ENCODE data around the gene TAF11L2.
"Not testable (repeated sequence)": the region's sequence is repeated elsewhere in the genome, so short reads cannot be mapped to it uniquely, and the experiment has no call there.

The TAF11L2 gene

DNA sequence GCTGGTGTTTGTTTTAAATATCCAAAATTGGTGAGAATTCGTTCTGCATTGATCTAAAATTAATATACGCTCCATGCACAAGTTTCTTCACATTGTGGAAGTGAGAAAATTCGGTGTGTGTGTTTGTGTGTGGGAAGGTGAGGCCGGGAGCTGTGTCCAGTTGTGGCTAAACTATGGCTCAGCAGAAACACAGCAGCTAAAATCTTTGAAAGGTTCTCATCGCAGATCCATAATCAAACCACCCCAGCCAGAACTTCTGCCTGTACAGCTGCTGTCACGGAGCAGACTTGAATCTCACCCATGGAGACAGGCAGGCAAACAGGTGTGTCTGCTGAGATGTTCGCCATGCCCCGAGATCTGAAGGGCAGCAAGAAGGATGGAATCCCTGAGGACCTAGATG, at the start of gene TAF11L2:
TSS of gene TAF11L2 (plus strand) at position 301 of the 400 bp plus-strand sequence.
- FAIRE-seq; DNase-seq (ENCODE audit: extremely low spot score, insufficient read length, low read depth): not testable (repeated sequence)

DNA sequence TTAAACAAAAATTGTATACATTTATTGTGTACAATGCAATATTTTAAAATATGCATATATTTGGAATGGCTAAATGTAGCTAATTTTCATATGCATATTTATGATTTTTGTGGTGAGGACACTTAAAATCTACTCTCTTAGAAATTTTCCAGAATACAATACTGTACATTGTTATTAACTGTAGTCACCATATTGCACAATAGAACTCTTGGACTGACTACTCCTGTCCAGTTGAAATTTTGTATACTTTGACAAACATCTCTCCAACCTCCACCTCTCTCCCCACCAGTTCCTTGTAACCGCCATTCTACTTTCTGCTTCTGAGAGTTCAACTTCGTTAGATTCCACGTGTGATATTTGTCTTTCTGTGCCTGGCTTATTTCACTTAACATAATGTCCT, 49.2 kb upstream of the TAF11L2 start:
- FAIRE-seq (no peak), DNase-seq (ENCODE audit: extremely low spot score, insufficient read length, low read depth) (no peak)

DNA sequence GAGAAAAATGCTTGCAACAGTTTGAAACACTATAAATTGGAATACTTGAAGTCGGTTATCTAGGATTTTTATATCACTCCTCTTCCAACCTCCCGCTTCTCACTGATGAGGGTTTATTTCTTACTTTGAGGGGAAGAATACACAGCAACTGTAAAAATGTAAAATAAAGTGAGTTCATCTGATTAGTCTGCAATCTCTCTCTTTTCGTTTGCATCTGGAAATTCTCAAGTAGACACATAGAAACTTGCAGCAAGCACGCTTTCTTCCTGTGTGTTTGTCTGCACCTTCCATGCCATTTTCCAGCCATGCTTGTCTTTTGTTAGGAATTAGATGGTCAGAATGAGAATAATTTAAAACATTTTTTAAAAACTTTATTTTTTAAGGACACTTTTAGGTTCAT, 45.1 kb upstream of the TAF11L2 start:
- FAIRE-seq (no peak), DNase-seq (ENCODE audit: extremely low spot score, insufficient read length, low read depth) (no peak)

DNA sequence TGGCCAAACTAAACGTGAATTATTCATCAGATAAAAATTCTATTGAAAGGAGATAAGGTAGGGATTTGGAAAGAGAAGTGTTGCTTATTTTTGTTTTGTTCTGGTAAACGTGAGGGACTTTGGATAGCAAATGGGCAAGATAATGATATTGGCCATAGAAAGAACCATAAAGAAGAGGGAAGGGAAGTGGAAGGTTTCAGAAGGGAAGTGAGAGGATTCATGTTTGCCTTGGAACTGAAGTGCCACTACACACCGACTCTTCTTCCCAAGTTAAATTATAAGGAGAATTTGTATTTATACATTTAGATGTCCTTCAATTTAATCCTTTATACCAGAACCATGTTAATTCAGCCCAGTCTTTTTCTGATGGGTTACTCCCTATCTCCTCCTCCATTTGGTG, 42.1 kb upstream of the TAF11L2 start:
- DNase-seq (ENCODE audit: extremely low spot score, insufficient read length, low read depth) (no peak), FAIRE-seq (no peak)

DNA sequence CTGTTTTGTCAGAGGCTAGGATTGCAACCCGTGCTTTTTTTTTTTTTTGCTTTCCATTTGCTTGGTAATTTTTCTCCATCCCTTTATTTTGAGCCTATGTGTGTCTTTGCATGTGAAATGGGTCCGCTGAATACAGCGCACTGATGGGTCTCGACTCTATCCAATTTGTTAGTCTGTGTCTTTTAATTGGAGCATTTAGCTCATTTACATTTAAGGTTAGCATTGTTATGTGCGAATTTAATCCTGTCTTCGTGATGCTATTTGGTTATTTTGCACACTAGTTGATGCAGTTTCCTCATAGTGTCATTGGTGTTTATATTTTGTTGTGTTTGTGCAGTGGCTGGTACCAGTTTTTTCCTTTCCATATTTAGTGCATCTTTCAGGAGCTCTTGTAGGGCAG, 36.2 kb upstream of the TAF11L2 start:
- FAIRE-seq, result no peak
- no peak for DNase-seq (ENCODE audit: extremely low spot score, insufficient read length, low read depth)

DNA sequence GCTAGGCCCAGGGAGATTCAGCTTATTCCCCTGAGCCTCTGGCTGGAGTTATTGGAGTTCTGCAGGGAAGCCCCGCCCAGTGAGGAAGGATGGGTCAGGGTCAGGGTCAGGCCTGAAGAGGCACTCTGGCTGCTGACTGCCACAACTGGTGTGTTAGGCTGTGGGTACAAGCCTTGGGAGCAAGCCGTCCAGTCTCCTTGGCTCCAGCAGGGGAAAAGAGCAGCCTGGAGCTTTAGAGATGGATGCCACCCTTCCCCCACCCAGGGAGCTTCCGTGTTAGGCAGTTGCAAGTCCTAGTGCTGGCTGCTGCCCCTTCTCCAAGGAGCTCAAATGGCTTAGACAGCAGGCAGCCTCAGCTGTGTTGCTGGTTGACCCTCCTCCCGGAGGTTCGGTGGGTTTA, 34.4 kb upstream of the TAF11L2 start:
- FAIRE-seq (no peak), DNase-seq (ENCODE audit: extremely low spot score, insufficient read length, low read depth) (no peak)

DNA sequence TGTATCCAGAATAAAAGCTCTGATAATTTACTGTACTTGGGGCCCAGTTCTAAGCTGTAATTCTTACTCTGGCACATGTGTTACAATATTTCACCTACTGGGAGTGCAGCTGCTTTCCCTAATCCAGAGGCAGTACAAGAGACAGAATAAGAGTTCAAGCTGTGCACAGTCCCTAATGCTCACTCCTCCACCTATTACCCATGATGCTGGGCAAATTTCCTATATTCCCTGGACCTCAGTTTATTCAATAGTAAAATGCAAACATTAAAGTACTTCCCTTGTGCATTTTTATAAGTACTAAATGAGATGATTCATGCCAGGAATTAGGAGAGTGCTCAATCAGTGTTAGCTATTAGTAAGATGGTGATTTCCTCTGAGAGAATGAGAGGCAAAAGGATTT, 28.0 kb upstream of the TAF11L2 start:
- no peak for FAIRE-seq

DNA sequence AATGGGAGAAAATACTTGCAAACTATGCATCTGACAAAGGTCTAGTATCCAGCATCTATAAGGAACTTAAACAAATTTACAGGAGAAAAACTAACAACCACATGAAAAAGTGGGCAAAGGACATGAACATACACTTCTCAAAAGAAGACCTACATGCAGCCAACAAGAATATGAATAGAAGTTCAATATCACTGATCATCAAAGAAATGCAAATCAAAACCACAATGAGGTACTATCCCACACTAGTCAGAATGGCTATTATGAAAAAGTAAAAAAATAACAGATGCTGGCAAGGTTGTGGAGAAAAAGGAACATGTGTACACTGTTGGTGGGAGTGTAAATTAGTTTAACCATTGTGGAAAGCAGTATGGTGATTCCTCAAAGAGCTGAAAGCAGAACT, 23.0 kb upstream of the TAF11L2 start:
- not testable (repeated sequence) for FAIRE-seq; DNase-seq (ENCODE audit: extremely low spot score, insufficient read length, low read depth)

More for the DNA sequence above, 28.0 kb upstream of the TAF11L2 start:
- no peak for DNase-seq (ENCODE audit: extremely low spot score, insufficient read length, low read depth)

DNA sequence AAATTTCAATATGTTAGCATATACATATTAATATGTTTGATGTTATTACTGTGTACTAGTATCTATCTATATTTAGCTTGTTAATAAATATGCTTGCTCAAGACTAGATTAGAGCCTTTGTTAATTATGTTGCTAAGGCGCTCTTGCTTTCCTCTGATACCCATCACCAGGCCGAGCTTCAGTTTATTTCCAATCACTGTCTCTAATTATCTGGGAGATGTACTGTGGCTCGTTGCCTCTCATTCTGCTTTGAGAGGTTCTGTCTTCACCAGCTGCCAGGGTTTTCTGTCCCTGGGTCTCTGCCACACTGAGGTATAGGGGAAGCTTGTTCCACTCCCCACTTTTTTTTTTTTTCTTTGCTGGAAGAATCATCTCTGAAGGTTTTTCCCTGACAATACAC, 21.0 kb upstream of the TAF11L2 start:
- FAIRE-seq (no peak), DNase-seq (ENCODE audit: extremely low spot score, insufficient read length, low read depth) (no peak)

DNA sequence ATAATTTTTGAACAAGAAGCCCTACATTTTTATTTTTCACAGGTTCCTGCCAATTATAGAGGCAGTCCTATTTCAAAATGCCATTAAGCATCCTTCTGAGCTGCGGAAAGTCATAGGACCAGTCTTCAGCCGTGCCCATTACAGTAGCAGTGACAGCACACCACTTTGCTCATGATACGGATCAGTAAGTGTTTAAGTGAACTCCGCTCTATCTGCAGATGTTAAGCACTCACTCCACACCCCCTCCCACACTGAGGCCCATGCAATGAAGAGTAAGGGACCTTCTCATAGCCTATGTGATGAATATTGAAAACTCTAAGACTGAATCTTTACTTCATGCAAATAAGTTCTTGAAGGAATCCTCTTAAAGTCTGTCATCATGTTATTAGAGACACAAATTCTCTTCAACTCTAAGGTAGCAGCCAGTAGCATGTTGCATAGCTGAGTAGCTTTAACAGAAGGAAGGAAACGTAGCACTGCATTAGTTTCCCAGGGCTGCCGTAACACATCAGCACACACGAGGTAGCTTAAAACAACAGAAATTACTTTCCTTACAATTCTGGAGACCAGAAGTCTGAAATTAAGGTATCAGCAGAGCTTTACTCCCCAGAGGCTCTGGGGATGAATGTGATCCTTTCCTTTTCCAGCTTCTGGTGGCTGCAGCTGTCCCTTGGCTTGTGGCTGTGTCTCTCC, 20.3 kb upstream of the TAF11L2 start:
- DNase-seq (ENCODE audit: extremely low spot score, insufficient read length, low read depth) (no peak), FAIRE-seq (no peak)

DNA sequence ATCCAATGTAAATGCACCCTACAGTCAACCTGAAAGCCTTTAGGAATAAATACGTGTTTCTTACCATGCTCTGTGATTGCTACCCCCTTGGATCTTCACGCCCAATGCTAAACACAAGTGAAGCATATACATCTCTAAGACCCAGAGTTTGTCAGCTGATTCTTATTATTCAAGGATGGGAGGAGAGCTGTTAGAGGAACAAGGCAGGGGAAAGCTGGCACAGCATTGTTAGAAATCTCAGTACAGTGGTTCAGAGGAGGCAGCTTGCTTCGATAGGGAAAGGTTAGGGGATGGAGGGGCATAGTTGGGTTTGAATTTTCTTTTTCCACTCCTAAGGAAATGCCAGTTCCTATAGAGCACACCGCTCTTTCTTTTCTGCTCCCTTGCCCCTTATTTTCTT, 16.7 kb upstream of the TAF11L2 start:
- FAIRE-seq (no peak), DNase-seq (ENCODE audit: extremely low spot score, insufficient read length, low read depth) (no peak)

DNA sequence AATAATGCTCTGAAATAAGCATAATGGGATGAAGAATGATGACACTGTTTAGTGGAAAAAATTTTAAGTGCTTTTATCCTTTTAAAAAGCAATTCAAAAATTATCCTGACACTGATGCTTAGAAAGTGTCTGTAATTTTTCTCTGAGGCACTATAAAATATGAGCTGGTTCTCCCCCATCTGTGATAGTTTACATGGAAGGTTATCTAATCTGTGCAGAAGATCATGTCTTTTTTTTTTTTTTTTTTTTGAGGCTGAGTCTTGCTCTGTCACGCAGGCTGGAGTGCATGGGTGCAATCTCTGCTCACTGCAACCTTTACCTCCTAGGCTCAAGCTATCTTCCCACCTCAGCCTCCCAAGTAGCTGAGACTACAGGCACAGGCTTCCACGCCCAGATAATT, 15.2 kb upstream of the TAF11L2 start:
- DNase-seq (ENCODE audit: extremely low spot score, insufficient read length, low read depth), result no peak
- FAIRE-seq, result no peak

DNA sequence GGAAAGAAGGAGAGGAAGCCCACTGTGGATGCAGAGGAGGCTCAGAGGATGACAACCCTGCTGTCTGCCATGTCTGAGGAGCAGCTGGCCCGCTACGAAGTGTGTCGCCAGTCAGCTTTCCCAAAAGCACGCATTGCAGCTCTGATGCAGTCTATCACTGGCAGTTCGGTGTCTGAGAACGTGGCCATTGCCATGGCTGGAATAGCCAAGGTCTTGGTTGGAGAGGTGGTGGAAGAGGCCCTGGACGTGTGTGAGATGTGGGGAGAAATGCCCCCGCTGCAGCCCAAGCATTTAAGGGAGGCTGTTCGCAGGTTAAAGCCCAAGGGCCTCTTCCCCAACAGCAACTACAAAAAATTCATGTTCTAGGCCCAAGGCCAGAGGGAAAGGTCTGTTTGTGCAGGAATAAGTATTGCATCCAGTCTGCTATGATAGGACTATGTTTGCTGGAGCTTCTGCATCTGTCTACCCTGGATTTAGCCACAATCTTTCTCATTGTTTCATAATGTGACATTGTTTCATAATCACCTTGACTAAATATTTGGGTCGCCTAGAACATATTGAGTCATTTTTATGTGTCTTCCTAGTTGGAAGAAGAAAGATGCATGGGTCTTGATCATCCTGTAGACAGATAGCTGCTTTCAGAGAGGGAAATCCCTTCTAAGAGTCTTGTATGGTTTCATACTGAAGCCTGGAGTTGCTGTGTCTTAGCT, 11.4 kb upstream of the TAF11L2 start:
- FAIRE-seq; DNase-seq (ENCODE audit: extremely low spot score, insufficient read length, low read depth): not testable (repeated sequence)

DNA sequence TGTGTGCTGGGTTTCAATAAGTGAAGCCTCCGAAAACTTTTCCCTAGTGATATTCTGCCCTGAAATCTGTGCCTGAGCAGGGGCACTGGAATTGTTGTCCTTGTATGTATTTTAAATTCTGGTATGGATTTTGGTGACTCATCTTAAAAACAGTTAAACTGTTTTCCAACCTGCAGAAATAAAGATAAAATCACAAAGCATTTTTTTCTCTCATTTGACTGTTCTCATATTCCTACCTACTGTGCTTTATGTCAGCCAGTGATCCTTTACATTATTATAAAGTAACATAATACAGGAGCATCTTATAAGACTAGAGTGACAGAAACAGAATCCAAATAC, 10.9 kb upstream of the TAF11L2 start:
- no peak for DNase-seq (ENCODE audit: extremely low spot score, insufficient read length, low read depth)

DNA sequence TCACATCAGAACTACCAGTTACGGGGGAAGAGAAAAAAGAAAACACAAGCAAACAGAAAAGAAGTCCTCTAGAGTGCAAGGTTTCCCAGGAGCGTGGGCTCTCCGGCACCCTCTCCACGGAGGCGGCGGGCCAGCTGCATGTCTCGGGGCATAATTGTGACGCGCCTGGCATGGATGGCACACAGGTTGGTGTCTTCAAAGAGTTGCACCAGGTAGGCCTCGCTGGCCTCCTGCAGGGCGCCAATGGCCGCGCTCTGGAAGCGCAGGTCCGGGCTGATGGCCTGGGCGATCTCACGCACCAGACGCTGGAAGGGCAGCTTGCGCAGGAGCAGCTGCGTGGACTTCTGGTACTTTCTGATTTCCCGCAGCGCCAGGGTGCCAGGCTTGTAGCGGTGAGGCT, 6.8 kb upstream of the TAF11L2 start:
- DNase-seq (ENCODE audit: extremely low spot score, insufficient read length, low read depth); FAIRE-seq: not testable (repeated sequence)

More for the DNA sequence above, 10.9 kb upstream of the TAF11L2 start:
- no peak for FAIRE-seq

DNA sequence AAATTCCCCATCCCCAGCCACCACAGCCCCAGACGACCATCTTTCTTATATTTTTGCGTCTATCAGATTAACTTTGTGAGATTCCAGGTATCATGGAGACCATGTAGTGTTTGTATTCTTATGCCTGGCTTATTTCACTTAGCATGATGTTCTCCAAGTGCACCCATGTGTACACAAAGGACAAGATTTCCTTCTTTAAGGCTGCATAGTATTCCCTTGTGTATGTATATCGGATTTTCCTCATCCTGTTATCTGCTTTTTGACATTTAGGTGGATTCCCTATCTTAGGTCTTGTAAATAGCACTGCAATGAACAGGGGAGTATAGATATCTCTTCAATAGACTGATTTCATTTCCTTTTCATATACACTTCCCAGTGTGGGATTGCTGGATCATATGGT, 5.3 kb upstream of the TAF11L2 start:
- FAIRE-seq (no peak), DNase-seq (ENCODE audit: extremely low spot score, insufficient read length, low read depth) (no peak)

DNA sequence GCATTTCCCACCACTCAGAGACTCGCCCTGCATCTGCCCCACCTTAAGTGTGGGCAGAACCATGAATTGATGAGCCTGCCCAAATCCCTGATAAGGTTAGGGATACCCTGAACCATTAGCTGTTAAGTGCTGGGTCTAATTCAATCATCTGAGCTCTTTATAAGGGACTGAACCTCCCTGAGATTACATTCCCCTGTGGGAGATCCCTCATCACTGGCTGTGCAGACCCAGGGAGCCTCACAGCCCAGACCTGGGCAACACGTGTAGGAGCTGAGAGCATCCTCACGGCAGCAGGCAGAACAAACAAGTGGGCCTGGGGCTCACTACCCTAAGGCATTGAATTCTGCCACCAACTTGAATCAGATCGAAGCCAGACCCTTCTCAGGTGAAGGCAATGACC, 585 bp upstream of the TAF11L2 start:
- FAIRE-seq, result no peak

DNA sequence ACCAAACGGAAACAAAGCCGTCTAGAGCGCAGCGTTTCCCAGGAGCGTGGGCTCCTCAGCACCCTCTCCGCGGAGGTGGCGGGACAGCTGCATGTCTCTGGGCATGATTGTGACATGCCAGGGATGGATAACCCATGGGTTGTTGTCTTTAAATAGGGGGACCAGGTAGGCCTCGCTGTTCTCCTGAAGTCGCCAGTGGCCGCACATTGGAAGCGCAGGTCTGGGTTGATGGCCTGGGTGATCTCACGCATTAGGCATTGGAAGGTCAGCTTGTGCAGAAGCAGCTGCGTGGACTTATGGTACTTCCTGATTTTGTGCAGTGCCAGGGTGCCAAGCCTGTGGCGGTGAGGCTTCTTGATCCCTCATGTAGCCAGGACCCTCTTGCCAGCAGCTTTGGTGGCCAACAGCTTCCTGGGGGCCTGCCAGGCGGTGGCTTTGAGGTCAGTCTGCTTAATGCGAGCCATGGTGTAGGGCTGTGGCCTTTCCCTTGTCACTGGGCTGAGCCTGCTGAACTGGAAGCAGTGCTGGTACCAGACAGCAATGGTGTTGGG, 13.8 kb downstream of the TAF11L2 start:
- FAIRE-seq, result no peak

More for the DNA sequence above, 585 bp upstream of the TAF11L2 start:
- DNase-seq (ENCODE audit: extremely low spot score, insufficient read length, low read depth), result no peak

DNA sequence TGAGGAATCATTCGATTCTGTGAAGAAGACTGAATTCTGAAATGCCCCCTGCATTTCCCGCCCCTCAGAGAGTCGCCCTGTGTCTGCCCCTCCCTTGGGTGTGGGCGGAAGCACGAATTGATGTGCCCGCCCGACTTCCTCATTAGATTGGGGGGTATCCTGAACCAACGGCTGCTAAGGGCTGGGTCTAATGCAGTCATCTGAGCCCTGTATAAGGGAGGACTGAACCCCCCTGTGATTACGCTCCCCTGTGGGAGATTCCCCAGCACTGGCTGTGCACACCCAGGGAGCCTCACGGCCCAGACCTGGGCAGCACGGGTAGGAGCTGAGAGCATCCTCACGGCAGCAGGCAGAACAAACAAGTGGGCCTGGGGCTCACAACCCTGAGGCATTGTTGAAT, 19.5 kb downstream of the TAF11L2 start:
- not testable (repeated sequence) for FAIRE-seq; DNase-seq (ENCODE audit: extremely low spot score, insufficient read length, low read depth)

More for the DNA sequence above, 13.8 kb downstream of the TAF11L2 start:
- DNase-seq (ENCODE audit: extremely low spot score, insufficient read length, low read depth), result no peak

DNA sequence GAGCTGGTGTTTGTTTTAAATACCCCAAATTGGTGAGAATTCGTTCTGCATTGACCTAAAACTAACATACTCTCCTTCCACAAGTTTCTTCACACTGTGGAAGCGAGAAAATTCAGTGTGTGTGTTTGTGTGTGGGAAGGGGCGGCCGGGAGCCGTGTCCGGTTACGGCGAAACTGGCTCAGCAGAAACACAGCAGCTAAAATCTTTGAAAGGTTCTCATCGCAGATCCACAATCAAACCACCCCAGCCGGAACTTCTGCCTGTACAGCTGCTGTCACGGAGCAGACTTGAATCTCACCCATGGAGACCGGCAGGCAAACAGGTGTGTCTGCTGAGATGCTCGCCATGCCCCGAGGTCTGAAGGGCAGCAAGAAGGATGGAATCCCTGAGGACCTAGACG, 20.0 kb downstream of the TAF11L2 start, which contains the start of gene TAF11L3:
TSS of gene TAF11L3 (plus strand) at position 301 of the 400 bp plus-strand sequence.
- not testable (repeated sequence) for FAIRE-seq

DNA sequence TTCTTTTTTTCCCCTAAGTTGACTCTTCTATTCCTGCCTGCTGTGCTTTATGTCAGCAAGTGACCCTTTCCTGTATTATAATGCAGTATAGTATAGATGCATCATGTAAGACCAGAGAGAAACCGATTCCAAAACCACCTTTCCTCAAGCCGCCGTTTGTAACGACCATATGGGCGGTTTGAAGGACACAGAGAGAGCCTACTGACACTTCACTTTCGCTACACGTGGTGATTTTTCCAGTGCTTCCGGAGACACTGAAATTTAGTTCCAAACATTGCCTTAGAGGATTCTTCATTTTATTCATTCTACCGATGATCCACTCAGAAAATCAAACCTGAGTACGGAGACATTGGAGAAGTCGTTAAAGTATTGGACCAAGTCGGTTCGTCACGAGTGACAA, 21.5 kb downstream of the TAF11L2 start:
- DNase-seq (ENCODE audit: extremely low spot score, insufficient read length, low read depth); FAIRE-seq: not testable (repeated sequence)

More for the DNA sequence above, 20.0 kb downstream of the TAF11L2 start, which contains the start of gene TAF11L3:
- DNase-seq (ENCODE audit: extremely low spot score, insufficient read length, low read depth), result not testable (repeated sequence)

All from GM18507 (cell line).